OCI-LY7 (cell line): Measurements from ENCODE around the gene VPS13D. TPM values are rescaled to one million over a fixed set of nuclear protein-coding genes. Genes with fewer than 3 reads are reported as not detected.

ENCODE experiments used
- BruUV-seq: library from RNA; stranded (reverse); fragments of 400-500 nt; replicated peaks from 2 replicates; lab custom pipeline; 2021; lab: Mats Ljungman, UMichigan
- CTCF ChIA-PET: fragments of 300-600 bp; sonication (Branson Sonifier 250); formaldehyde crosslinking; loops from one replicate; lab custom pipeline; 2022; ENCODE audit warnings: antibody characterized with exemption; ENCODE audit not compliant: unreplicated experiment; lab: Charles Lee
- POLR2A ChIA-PET: fragments of 300-600 bp; sonication (Branson Sonifier 250); formaldehyde crosslinking; loops from one replicate; lab custom pipeline; 2022; ENCODE audit warnings: antibody characterized with exemption; lab: Charles Lee
- DNase-seq: peaks from one replicate; pipeline ENCODE4 v3.0.0-alpha.2; 2015; ENCODE audit warnings: low spot score
- H2AFZ ChIP-seq: fragments of 200-600 bp; sonication (generic), shearing (Covaris generic); 2 replicates; pipeline ENCODE4 v1.6.1; 2014; ENCODE audit warnings: mild to moderate bottlenecking, antibody characterized with exemption, low read length, moderate library complexity
- H3K27ac ChIP-seq: fragments of 200-600 bp; sonication (generic); 2 replicates; pipeline ENCODE4 v1.5.1; 2014; ENCODE audit warnings: mixed run types, low read depth, mild to moderate bottlenecking, moderate library complexity, low read length, inconsistent platforms; ENCODE audit not compliant: poor library complexity, severe bottlenecking
- H3K36me3 ChIP-seq: fragments of 200-600 bp; sonication (generic); 2 replicates; pipeline ENCODE4 v1.6.1; 2014; ENCODE audit warnings: mild to moderate bottlenecking, antibody characterized with exemption, low read length, moderate library complexity, mixed read lengths; ENCODE audit not compliant: insufficient read depth
- H3K4me1 ChIP-seq: fragments of 200-600 bp; sonication (generic); 2 replicates; pipeline ENCODE4 v1.5.1; 2014; ENCODE audit warnings: mild to moderate bottlenecking, low read length; ENCODE audit not compliant: insufficient read depth, poor library complexity, severe bottlenecking
- H3K4me2 ChIP-seq: fragments of 200-600 bp; sonication (generic); 2 replicates; pipeline ENCODE4 v1.6.1; 2014; ENCODE audit warnings: mild to moderate bottlenecking, low read length
- H3K4me3 ChIP-seq: fragments of 200-600 bp; sonication (generic); 2 replicates; pipeline ENCODE4 v1.5.1; 2014; ENCODE audit warnings: mild to moderate bottlenecking, low read depth, low read length; ENCODE audit not compliant: poor library complexity, severe bottlenecking
- H3K79me2 ChIP-seq: fragments of 200-600 bp; sonication (generic); 2 replicates; pipeline ENCODE4 v1.6.1; 2016; ENCODE audit warnings: low read depth, mild to moderate bottlenecking, low read length, moderate library complexity, mixed read lengths; ENCODE audit not compliant: insufficient read depth
- H3K9me2 ChIP-seq: fragments of 200-600 bp; sonication (generic); 2 replicates; pipeline ENCODE4 v1.6.1; 2016; ENCODE audit warnings: mild to moderate bottlenecking, low read length, mixed read lengths; ENCODE audit not compliant: insufficient read depth
- H3K9me3 ChIP-seq: fragments of 200-600 bp; sonication (generic); 2 replicates; pipeline ENCODE4 v1.6.1; 2014; ENCODE audit warnings: mild to moderate bottlenecking, mixed run types, low read length, mixed read lengths
- H4K20me1 ChIP-seq: fragments of 200-600 bp; sonication (generic); 2 replicates; pipeline ENCODE4 v1.6.1; 2014; ENCODE audit warnings: mild to moderate bottlenecking, antibody characterized with exemption, low read length, moderate library complexity, mixed read lengths; ENCODE audit not compliant: insufficient read depth
- EZH2phosphoT487 ChIP-seq: fragments of 200-600 bp; sonication (generic); IDR thresholded peaks from 2 replicates; pipeline ENCODE4 v1.6.1; 2018; ENCODE audit warnings: low read depth, borderline replicate concordance, mild to moderate bottlenecking, mixed run types, antibody characterized with exemption, low read length, moderate library complexity, mixed read lengths
- intact Hi-C: fragments of 100-400 bp; cut with micrococcal nuclease; formaldehyde crosslinking; loops from one replicate; pipeline ENCODE4 v1.10.0; 2022; ENCODE audit not compliant: unreplicated experiment
- total RNA-seq, 2 experiments: library from RNA; depleted of rRNA in 1 of 2; stranded (reverse); fragments of >200 nt in 1 of 2; shearing (Covaris generic) in 1 of 2; gene quantifications; 2 replicates each; pipeline ENCODE4 v1.2.3, GENCODE V29; 2014 to 2022
- TF ChIP-seq, protein P1 (sequence below): fragments of 200-600 bp; sonication (generic); conservative IDR thresholded peaks from 2 replicates; pipeline ENCODE4 v1.5.1; 2014; ENCODE audit warnings: mild to moderate bottlenecking, antibody characterized with exemption, low read length, moderate library complexity, mixed read lengths

The VPS13D gene
- total RNA-seq, 2 experiments from 2014 or later: 23.9 to 39.2 TPM

DNA sequence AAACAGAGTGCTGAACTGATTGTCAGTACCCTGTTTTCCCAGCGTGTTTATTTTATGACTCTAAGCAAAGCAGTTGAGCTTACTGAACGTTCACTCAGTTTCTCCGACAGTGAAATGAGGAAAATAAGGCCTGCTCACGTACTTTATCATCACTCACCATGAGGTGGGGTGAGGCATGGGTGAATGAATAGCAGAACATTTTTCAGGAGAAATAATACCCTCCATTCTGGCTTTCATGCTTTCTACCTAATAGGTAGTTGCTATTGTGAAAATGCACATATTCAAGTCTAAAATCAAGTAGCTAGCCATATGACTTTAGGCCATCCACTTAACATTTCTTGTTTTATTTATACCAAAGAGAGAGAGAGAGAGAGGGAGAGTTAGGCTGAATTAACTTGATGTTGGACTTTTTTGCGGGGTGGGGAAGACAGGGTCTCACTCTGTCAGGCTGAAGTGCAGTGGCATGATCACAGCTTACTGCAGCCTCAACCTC lies 178.2 kb downstream of the VPS13D start:
- H3K27ac ChIP-seq: no peak overlapping the region
- no peaks in the 10 kb centered on the region for H3K9me3 ChIP-seq
- no peaks in the 10 kb centered on the region for H3K9me2 ChIP-seq
- H3K4me1 ChIP-seq: no peaks in the 10 kb centered on the region
- BruUV-seq: no TSS peak
- no peak for DNase-seq
- no peak overlapping the region for H2AFZ ChIP-seq
- no peak overlapping the region for H3K4me2 ChIP-seq
- intact Hi-C loops: no loop called here
- no peaks in the 10 kb centered on the region for H4K20me1 ChIP-seq
- peaks cover 36% of the 10 kb centered on the region for H3K36me3 ChIP-seq
- no peaks in the 10 kb centered on the region for H3K79me2 ChIP-seq
- ChIA-PET CTCF (no interaction called here), POLR2A (no interaction called here)
- TF ChIP-seq, protein P1, sequence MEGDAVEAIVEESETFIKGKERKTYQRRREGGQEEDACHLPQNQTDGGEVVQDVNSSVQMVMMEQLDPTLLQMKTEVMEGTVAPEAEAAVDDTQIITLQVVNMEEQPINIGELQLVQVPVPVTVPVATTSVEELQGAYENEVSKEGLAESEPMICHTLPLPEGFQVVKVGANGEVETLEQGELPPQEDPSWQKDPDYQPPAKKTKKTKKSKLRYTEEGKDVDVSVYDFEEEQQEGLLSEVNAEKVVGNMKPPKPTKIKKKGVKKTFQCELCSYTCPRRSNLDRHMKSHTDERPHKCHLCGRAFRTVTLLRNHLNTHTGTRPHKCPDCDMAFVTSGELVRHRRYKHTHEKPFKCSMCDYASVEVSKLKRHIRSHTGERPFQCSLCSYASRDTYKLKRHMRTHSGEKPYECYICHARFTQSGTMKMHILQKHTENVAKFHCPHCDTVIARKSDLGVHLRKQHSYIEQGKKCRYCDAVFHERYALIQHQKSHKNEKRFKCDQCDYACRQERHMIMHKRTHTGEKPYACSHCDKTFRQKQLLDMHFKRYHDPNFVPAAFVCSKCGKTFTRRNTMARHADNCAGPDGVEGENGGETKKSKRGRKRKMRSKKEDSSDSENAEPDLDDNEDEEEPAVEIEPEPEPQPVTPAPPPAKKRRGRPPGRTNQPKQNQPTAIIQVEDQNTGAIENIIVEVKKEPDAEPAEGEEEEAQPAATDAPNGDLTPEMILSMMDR: no peak
- no peak for TF ChIP-seq EZH2phosphoT487
- H3K4me3 ChIP-seq: no peak overlapping the region

DNA sequence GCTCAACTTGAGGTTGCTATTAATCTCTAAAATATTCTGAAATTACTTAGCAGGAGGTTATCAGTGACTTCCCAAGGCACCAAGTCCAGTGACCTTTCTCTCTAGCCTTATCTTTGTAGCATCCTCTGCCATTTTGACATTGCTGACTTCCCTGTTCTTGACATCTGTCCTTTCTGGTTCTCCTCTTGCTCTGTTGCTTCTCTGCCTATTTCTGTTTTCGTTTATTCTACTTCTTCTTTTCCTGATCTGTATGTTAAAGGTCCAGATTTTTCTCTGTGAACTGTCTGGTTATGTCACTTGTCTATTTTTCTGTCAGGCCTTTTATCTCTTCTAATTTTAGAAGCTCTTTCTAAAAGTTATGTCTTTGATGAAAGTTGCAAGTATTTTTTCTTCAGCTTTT lies 178.8 kb downstream of the VPS13D start:
- intact Hi-C loops: no loop called here
- H3K79me2 ChIP-seq: no peaks in the 10 kb centered on the region
- no peak overlapping the region for H3K4me3 ChIP-seq
- no peak overlapping the region for H3K27ac ChIP-seq
- no peak overlapping the region for H3K4me2 ChIP-seq
- H3K9me3 ChIP-seq: no peaks in the 10 kb centered on the region
- POLR2A ChIA-PET: interaction anchor here (0.5 kb wide), 1 partner anchor 35 kb away, joined by 4 read pairs; no protein-coding TSS in a partner anchor
- no peaks in the 10 kb centered on the region for H3K9me2 ChIP-seq
- TF ChIP-seq, protein P1: no peak
- H4K20me1 ChIP-seq: no peaks in the 10 kb centered on the region
- no peak overlapping the region for H2AFZ ChIP-seq
- no TSS peak for BruUV-seq
- CTCF ChIA-PET: no interaction called here
- H3K36me3 ChIP-seq: peaks cover 32% of the 10 kb centered on the region
- no peaks in the 10 kb centered on the region for H3K4me1 ChIP-seq
- DNase-seq: no peak

DNA sequence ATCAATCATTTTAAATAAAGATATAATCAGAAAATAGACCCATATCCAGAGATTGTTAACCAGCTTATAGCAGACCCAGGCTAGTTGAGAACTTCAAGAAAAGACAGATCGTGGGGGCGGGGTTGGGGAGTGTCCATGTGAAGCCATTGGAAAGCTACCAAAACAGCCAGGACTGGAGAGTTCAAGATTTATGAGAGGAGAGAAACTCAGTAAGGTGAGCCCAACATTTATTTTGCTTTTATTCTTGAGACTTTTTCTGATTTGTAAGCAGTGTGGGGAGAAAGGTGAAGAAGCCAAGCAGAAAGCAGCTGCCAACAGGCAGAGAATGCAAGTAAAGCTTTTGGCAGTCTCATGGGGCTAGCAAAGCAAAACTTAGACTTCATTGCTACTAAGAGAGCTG lies 179.9 kb downstream of the VPS13D start:
- ChIA-PET CTCF (no interaction called here), POLR2A (no interaction called here)
- Histone ChIP-seq H3K4me1 (no peaks in the 10 kb centered on the region), H4K20me1 (no peaks in the 10 kb centered on the region), H3K9me2 (no peaks in the 10 kb centered on the region), H2AFZ (no peak overlapping the region), H3K36me3 (peaks cover 24% of the 10 kb centered on the region), H3K79me2 (no peaks in the 10 kb centered on the region), H3K27ac (no peak overlapping the region), H3K4me3 (no peak overlapping the region), H3K9me3 (no peaks in the 10 kb centered on the region), H3K4me2 (no peak overlapping the region)
- no peak for TF ChIP-seq EZH2phosphoT487
- TF ChIP-seq, protein P1: no peak
- intact Hi-C loops: no loop called here
- DNase-seq: no peak
- BruUV-seq: no TSS peak
